Prostate gland (tissue), 2 donors: ENCODE measurements around the gene ABCA2. TPM values are rescaled to one million over a fixed set of nuclear protein-coding genes. Genes with fewer than 3 reads are reported as not detected.

Experiments
- DNase-seq: peaks from one replicate; pipeline ENCODE4 v3.0.0-alpha.2; 2019; ENCODE audit warnings: low spot score
- H3K27ac ChIP-seq, 2 donors: fragments of 200-600 bp; sonication (generic); 2 replicates each; pipeline ENCODE4 v1.5.1; 2017 to 2019
- H3K27me3 ChIP-seq: fragments of 200-600 bp; sonication (generic); replicated peaks from 2 replicates; pipeline ENCODE4 v1.5.1; 2019; ENCODE audit not compliant: insufficient read depth
- H3K36me3 ChIP-seq, 2 donors: fragments of 200-600 bp; sonication (generic); 1 replicate in 1 of 2; 2 replicates in 1 of 2; pipeline versions ENCODE4 v1.5.1 to v1.8.1; 2017 to 2019
- H3K4me1 ChIP-seq: fragments of 200-600 bp; sonication (generic); replicated peaks from 2 replicates; pipeline ENCODE4 v1.5.1; 2019
- H3K4me3 ChIP-seq, 2 donors: fragments of 200-600 bp; sonication (generic); 2 replicates each; pipeline ENCODE4 v1.5.1; 2017 to 2019
- H3K9me3 ChIP-seq: fragments of 200-600 bp; sonication (generic); 2 replicates; pipeline ENCODE4 v1.5.1; 2017
- POLR2A ChIP-seq: fragments of 450-650 bp; IDR thresholded peaks from one replicate; pipeline ENCODE4 v1.6.1; 2016; ENCODE audit warnings: antibody characterized with exemption, mild to moderate bottlenecking
- POLR2AphosphoS5 ChIP-seq: sonication (generic); formaldehyde crosslinking; IDR thresholded peaks from one replicate; pipeline ENCODE4 v1.6.1; 2017; ENCODE audit warnings: antibody characterized with exemption
- WGBS: methylation state at CpG from one replicate; pipeline ENCODE4 v1.1.5; 2018; 5-methylcytosine and 5-hydroxymethylcytosine counted together
- intact Hi-C: fragments of 100-400 bp; cut with DNase I; formaldehyde crosslinking; loops from one replicate; pipeline ENCODE4 v1.14.2; 2022
- total RNA-seq, 2 donors: library from RNA; depleted of rRNA; stranded (reverse); fragments of >200 nt; gene quantifications; one replicate each; pipeline ENCODE4 v1.1.0, GENCODE V29; 2016
- TF ChIP-seq, protein P1 (sequence below), 4 experiments: fragments of 200-600 bp in 2 of 4; fragments of 450-650 bp in 2 of 4; sonication (generic) in 2 of 4; IDR thresholded peaks; 1 replicate in 3 of 4; 2 replicates in 1 of 4; pipeline ENCODE4 v1.5.1; 2016 to 2019; ENCODE audit warnings: antibody characterized with exemption in 4 of 4, mild to moderate bottlenecking in 2 of 4, moderate library complexity in 2 of 4

ABCA2 gene
- total RNA-seq, 2 donors from 2014 or later = 27.4 to 79.1 TPM

DNA sequence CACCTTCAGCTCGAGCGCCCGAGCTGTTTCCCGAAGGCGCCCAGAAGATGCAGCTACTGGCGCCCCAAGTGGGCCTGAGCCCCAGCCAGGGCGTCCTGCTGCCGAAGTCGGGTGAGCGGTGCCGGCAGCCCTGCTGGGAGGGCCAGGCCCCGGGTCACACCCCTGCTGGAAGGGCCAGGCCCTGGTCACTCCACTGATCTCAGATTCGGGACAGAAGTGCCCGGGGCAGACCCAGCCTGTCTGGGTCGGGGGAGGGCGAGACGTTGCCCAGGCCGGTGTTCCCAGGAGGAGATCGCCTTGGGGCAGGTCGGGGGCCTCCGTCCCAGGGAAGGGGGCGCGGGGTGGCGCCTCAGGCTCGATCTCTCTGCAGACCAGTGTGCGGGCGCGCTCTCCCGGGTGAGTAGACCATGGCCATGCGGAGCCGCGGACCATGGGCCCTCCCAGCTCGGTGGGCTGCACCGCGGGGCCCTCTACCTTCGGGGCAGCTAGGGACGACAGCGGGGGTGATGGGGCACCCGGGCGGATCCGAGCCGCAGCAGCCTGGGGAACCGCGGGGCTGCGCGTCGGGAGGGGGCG lies 42.9 kb downstream of the ABCA2 start:
- Histone ChIP-seq H3K27ac (no peak overlapping the region), H3K36me3 (no peaks in the 10 kb centered on the region), H3K4me3 (no peak overlapping the region), H3K4me1 (no peaks in the 10 kb centered on the region), H3K9me3 (no peaks in the 10 kb centered on the region), H3K27me3 (peaks cover 1% of the 10 kb centered on the region)
- no peak for DNase-seq
- TF ChIP-seq POLR2AphosphoS5 = no peak
- TF ChIP-seq, protein P1, sequence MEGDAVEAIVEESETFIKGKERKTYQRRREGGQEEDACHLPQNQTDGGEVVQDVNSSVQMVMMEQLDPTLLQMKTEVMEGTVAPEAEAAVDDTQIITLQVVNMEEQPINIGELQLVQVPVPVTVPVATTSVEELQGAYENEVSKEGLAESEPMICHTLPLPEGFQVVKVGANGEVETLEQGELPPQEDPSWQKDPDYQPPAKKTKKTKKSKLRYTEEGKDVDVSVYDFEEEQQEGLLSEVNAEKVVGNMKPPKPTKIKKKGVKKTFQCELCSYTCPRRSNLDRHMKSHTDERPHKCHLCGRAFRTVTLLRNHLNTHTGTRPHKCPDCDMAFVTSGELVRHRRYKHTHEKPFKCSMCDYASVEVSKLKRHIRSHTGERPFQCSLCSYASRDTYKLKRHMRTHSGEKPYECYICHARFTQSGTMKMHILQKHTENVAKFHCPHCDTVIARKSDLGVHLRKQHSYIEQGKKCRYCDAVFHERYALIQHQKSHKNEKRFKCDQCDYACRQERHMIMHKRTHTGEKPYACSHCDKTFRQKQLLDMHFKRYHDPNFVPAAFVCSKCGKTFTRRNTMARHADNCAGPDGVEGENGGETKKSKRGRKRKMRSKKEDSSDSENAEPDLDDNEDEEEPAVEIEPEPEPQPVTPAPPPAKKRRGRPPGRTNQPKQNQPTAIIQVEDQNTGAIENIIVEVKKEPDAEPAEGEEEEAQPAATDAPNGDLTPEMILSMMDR (IDR thresholded peaks at IDR 0.05) = no peak
- no peak for TF ChIP-seq POLR2A
- WGBS = 9% methylated on average over 31 of the region's 48 CpGs
- intact Hi-C loops = no loop called here

DNA sequence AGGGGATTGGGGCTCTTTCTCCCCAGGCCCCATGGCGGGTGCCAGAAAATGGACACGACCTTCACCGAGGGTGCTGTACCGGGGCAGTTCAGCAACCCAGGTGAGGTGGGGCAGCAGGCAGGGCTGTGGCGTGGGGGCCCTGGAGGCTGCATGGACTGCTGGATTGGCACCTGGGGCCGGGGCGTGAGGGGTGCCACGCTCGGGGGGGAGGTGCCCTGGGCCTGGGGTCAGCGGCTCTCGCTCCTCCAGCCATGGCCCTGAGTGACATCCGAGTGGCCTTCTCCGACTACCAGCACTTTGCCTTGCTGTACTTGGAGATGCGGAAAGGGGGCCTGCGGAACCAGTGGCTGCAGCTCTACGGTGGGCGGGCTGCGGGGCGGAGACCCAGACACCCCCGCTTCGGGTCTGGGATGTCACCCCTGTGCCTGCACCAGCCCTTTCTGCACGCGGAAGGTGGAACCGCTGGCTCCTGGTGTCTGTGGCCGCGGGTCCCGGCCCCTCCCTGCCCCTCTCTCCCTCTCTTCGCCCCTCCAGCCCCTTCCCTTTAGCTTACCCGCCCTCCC lies 43.5 kb downstream of the ABCA2 start:
- peaks cover 1% of the 10 kb centered on the region for H3K27me3 ChIP-seq
- H3K27ac ChIP-seq = no peak overlapping the region
- no peaks in the 10 kb centered on the region for H3K36me3 ChIP-seq
- DNase-seq = no peak
- H3K9me3 ChIP-seq = no peaks in the 10 kb centered on the region
- H3K4me1 ChIP-seq = no peaks in the 10 kb centered on the region
- TF ChIP-seq POLR2A (no peak), POLR2AphosphoS5 (no peak)
- TF ChIP-seq, protein P1 (IDR thresholded peaks at IDR 0.05) = no peak
- 52% methylated on average over 25 of the region's 29 CpGs for WGBS
- no peak overlapping the region for H3K4me3 ChIP-seq
- intact Hi-C loops = no loop called here

DNA sequence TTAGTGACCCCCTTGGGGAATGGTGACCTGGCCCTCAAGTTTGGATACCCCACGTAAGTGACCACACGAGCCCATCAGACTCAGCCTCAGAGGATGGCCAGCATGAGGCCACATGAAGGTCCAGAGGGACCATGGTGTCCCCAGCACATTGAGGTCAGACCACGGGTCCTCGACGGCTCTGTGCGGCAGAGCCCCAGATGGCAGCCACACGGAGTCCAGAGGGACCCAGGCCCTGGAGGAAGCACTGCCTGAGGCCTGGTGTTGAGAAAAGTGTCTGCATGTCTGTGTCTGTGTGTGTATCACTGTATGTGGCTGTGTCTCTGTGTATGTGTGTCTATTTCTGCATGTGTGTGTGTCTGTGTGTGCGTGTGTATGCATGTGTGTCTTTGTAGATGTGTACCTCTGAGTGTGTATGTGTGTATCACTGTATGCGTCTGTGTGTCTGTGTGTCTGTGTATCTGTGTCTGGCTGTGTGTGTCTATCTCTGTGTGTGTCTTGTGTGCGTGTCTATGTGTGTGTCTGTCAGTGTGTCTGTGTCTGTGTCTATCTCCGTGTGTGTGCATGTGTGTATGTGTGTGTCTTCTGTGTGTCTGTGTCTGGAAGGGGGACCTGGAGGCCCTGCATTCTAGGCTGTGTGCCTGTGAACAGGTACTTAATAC lies 44.3 kb downstream of the ABCA2 start:
- no peak for DNase-seq
- Histone ChIP-seq H3K4me3 (no peak overlapping the region), H3K36me3 (no peaks in the 10 kb centered on the region), H3K27ac (no peak overlapping the region), H3K27me3 (peaks cover 1% of the 10 kb centered on the region), H3K4me1 (no peaks in the 10 kb centered on the region), H3K9me3 (no peaks in the 10 kb centered on the region)
- intact Hi-C loops = no loop called here
- TF ChIP-seq POLR2AphosphoS5 (no peak), POLR2A (no peak)
- TF ChIP-seq, protein P1 (IDR thresholded peaks at IDR 0.05) = no peak
- 87% methylated on average over 11 of the region's 11 CpGs for WGBS

DNA sequence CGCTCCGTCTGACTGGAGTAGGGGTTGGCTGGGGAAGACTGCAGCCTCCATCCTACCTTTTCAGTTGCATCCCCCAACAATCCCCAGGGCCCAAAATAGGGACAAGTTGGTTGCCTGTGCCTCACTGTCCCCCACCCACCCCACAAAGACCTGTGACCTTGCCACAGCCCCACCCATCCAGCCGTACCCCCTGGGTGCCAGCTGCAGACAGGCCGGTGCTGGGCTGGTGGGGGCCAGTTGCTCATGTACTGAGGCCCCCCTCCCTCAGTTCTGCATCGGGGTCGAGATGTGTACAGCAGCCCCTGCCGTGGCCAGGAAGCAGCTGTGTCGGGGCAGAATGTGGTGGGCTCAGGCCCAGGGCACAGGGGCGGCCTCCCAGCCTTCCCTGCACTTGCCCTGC lies 44.9 kb downstream of the ABCA2 start:
- TF ChIP-seq POLR2A (no peak), POLR2AphosphoS5 (no peak)
- TF ChIP-seq, protein P1 (IDR thresholded peaks at IDR 0.05) = no peak
- WGBS = 85% methylated on average over 7 of the region's 9 CpGs
- Histone ChIP-seq H3K27ac (no peak overlapping the region), H3K36me3 (no peaks in the 10 kb centered on the region), H3K4me1 (no peaks in the 10 kb centered on the region), H3K4me3 (no peak overlapping the region), H3K9me3 (no peaks in the 10 kb centered on the region), H3K27me3 (peaks cover 1% of the 10 kb centered on the region)
- intact Hi-C loops = no loop called here
- no peak for DNase-seq
